Measurements from ENCODE around the gene PLEKHM3. TPM values are rescaled to one million over a fixed set of nuclear protein-coding genes. Genes with fewer than 3 reads are reported as not detected.

Gene PLEKHM3
- polyA plus RNA-seq, 4 donors = 13.7 to 16.0 (median 14.3) TPM

DNA sequence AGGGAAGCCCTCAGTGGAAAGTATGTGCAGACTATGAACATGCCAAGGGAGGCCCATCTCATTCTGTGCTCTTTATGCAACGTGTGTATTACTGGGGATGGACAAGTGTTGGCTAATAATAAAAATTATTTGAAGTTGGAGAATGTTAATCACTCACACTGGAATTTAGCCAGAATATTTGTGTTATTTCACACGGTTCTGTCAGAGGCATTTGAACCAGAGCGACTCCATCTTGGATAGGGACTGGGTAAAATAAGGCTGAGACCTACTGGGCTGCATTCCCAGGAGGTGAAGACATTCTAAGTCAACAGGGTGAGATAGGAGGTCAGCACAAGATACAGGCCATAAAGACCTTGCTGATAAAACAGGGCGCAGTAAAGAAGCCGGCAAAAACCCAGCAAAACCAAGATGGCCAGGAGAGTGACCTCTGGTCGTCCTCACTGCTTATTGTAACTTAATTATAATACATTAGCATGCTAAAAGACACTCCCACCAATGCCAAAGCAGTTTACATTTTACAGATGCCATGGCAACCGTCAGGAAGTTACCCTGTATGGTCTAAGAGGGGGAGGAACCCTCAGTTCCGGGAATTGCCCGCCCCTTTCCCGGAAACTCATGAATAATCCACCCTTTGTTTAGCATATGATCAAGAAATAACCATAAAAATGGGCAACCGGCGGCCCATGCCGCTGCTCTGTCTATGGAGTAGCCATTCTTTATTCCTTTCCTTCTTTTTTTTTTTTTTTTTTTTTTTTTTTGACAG lies 253.1 kb downstream of the PLEKHM3 start:
- DNase-seq (ENCODE audit: low read depth in 4 of 4, low spot score in 3 of 4) = no peak

DNA sequence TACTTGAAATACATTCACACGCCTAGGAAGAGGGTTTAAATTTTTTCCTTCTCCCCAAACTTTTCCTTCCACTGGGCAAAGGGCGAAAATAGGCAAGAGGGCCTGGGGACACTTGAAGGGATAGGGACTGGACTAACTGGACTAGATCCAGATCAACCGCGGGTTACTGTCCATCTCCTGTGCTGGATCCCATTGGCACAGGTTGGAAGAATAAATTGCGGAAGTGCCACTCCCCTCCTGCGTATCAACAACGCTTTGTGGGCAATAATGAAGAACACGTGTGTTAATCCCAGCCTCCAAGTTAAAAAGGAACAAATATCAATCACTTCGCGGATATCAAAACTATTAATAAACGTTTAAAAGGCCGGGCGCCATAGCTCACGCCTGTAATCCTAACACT lies 253.9 kb downstream of the PLEKHM3 start:
- DNase-seq (ENCODE audit: low read depth in 4 of 4, low spot score in 3 of 4) = no peak

Other genes starting within 250 kb of the PLEKHM3 start
- gene CRYGD, start 99.0 kb upstream of the PLEKHM3 start, polyA plus RNA-seq (ENCODE audit: insufficient read length in 4 of 4) = not detected
- not detected for gene CRYGC, start 104.3 kb upstream of the PLEKHM3 start, polyA plus RNA-seq (ENCODE audit: insufficient read length in 4 of 4)
- gene CRYGB, start 120.6 kb upstream of the PLEKHM3 start, polyA plus RNA-seq (ENCODE audit: insufficient read length in 4 of 4) = not detected
- gene CRYGA, start 138.1 kb upstream of the PLEKHM3 start, polyA plus RNA-seq (ENCODE audit: insufficient read length in 4 of 4) = not detected
- under 1 TPM in 2 of 4 donors, not detected in 2; 0.46 to 0.58 TPM for gene C2orf80, start 164.5 kb upstream of the PLEKHM3 start, polyA plus RNA-seq (ENCODE audit: insufficient read length in 4 of 4)
- gene IDH1, start 229.5 kb upstream of the PLEKHM3 start, polyA plus RNA-seq (ENCODE audit: insufficient read length in 4 of 4) = 100 to 1,000 TPM in 2 of 4 donors, 10 to 100 TPM in 2; 64.4 to 117 (median 100) TPM
- gene PIKFYVE, start 240.7 kb upstream of the PLEKHM3 start, polyA plus RNA-seq (ENCODE audit: insufficient read length in 4 of 4) = 10 to 100 TPM; 25.1 to 27.7 (median 25.8) TPM

Data from left renal pelvis (tissue), 4 donors.